SK-N-SH (cell line): Measurements from ENCODE around the gene WLS.

Experiments used
- CTCF ChIP-seq: fragments of 200-600 bp; sonication (generic); IDR thresholded peaks from 2 replicates; pipeline ENCODE4 v1.6.1; 2017; ENCODE audit warnings: antibody characterized with exemption, mild to moderate bottlenecking, moderate library complexity
- ELF1 ChIP-seq: IDR thresholded peaks from 2 replicates; pipeline ENCODE4 v1.4.0; 2012
- EZH2phosphoT487 ChIP-seq: fragments of 200-600 bp; sonication (generic); IDR thresholded peaks from 2 replicates; pipeline ENCODE4 v1.6.1; 2017; ENCODE audit warnings: low read depth, mixed run types, mild to moderate bottlenecking, antibody characterized with exemption, moderate library complexity, borderline replicate concordance
- JUND ChIP-seq: IDR thresholded peaks from 2 replicates; pipeline ENCODE4 v1.4.0; 2012
- POLR2AphosphoS5 ChIP-seq: IDR thresholded peaks from 2 replicates; pipeline ENCODE4 v1.6.1; 2012; ENCODE audit warnings: low read depth, low read length
- RAD21 ChIP-seq: IDR thresholded peaks from 2 replicates; pipeline ENCODE4 v1.6.1; 2012; ENCODE audit warnings: mild to moderate bottlenecking, low read length
- RCOR1 ChIP-seq: fragments of 150-350 bp; IDR thresholded peaks from 2 replicates; pipeline ENCODE4 v1.6.1; 2017; ENCODE audit warnings: antibody characterized with exemption, low read length
- RFX5 ChIP-seq: IDR thresholded peaks from 2 replicates; pipeline ENCODE4 v1.6.1; 2012; ENCODE audit warnings: mild to moderate bottlenecking, improper control_type of control experiment, low read length
- SIN3A ChIP-seq: IDR thresholded peaks from 2 replicates; pipeline ENCODE4 v1.6.1; 2012; ENCODE audit warnings: low read depth, mild to moderate bottlenecking, low read length, moderate library complexity, borderline replicate concordance
- SMC3 ChIP-seq: IDR thresholded peaks from 2 replicates; pipeline ENCODE4 v1.6.1; 2012; ENCODE audit warnings: low read depth, low read length, improper control_type of control experiment
- USF1 ChIP-seq: IDR thresholded peaks from 2 replicates; pipeline ENCODE4 v1.4.0; 2012; ENCODE audit warnings: low read depth, borderline replicate concordance
- YY1 ChIP-seq: IDR thresholded peaks from 2 replicates; pipeline ENCODE4 v1.4.0; 2012; ENCODE audit warnings: low read depth, mild to moderate bottlenecking
- TF ChIP-seq, protein P1 (sequence below): IDR thresholded peaks from 2 replicates; pipeline ENCODE4 v1.6.1; 2012; ENCODE audit warnings: mild to moderate bottlenecking, low read depth, low read length, moderate library complexity

DNA sequence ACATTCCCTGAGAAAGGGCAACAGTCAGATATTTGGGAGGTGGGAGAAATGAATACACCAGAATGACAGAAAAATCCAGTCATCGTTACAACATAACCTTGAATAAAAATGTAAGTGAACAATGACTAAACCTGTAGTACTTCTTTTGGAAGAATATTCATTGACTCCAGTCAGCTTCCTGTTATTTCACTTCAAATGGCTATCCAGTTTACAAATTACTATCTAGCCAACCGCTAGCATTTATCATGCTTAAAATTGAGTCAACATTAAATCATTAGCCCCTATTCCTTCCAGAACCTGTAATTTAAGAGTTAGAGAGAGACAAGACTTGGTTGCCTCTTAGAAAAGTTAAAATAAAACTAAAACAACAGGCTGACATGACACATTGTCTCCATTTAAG is 33.6 kb downstream of the WLS start:
- no peak for TF ChIP-seq RAD21
- TF ChIP-seq CTCF = no peak
- no peak for TF ChIP-seq SIN3A
- no peak for TF ChIP-seq RCOR1
- TF ChIP-seq ELF1 = no peak
- no peak for TF ChIP-seq RFX5
- no peak for TF ChIP-seq YY1
- TF ChIP-seq, protein P1, sequence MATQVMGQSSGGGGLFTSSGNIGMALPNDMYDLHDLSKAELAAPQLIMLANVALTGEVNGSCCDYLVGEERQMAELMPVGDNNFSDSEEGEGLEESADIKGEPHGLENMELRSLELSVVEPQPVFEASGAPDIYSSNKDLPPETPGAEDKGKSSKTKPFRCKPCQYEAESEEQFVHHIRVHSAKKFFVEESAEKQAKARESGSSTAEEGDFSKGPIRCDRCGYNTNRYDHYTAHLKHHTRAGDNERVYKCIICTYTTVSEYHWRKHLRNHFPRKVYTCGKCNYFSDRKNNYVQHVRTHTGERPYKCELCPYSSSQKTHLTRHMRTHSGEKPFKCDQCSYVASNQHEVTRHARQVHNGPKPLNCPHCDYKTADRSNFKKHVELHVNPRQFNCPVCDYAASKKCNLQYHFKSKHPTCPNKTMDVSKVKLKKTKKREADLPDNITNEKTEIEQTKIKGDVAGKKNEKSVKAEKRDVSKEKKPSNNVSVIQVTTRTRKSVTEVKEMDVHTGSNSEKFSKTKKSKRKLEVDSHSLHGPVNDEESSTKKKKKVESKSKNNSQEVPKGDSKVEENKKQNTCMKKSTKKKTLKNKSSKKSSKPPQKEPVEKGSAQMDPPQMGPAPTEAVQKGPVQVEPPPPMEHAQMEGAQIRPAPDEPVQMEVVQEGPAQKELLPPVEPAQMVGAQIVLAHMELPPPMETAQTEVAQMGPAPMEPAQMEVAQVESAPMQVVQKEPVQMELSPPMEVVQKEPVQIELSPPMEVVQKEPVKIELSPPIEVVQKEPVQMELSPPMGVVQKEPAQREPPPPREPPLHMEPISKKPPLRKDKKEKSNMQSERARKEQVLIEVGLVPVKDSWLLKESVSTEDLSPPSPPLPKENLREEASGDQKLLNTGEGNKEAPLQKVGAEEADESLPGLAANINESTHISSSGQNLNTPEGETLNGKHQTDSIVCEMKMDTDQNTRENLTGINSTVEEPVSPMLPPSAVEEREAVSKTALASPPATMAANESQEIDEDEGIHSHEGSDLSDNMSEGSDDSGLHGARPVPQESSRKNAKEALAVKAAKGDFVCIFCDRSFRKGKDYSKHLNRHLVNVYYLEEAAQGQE = no peak
- 0 out of 2 replicates have a peak, but pooled peaks have one; percentile 17 for TF ChIP-seq JUND
- TF ChIP-seq USF1 = no peak
- TF ChIP-seq POLR2AphosphoS5 = no peak
- no peak for TF ChIP-seq EZH2phosphoT487
- TF ChIP-seq SMC3 = no peak
